A549 treated with RU486 at 1 μM for 4 hours (cell line): Measurements from ENCODE around the gene ITGA7. TPM values are rescaled to one million over a fixed set of nuclear protein-coding genes. Genes with fewer than 3 reads are reported as not detected.

Experiments used
- total RNA-seq: library from RNA; stranded (reverse); fragments of 200-300 nt; extraction: Qiagen RNA extraction; gene quantifications from 5 replicates; pipeline ENCODE4 v1.2.3, GENCODE V29; 2022; ENCODE audit warnings: low read depth

ITGA7 gene, protein sequence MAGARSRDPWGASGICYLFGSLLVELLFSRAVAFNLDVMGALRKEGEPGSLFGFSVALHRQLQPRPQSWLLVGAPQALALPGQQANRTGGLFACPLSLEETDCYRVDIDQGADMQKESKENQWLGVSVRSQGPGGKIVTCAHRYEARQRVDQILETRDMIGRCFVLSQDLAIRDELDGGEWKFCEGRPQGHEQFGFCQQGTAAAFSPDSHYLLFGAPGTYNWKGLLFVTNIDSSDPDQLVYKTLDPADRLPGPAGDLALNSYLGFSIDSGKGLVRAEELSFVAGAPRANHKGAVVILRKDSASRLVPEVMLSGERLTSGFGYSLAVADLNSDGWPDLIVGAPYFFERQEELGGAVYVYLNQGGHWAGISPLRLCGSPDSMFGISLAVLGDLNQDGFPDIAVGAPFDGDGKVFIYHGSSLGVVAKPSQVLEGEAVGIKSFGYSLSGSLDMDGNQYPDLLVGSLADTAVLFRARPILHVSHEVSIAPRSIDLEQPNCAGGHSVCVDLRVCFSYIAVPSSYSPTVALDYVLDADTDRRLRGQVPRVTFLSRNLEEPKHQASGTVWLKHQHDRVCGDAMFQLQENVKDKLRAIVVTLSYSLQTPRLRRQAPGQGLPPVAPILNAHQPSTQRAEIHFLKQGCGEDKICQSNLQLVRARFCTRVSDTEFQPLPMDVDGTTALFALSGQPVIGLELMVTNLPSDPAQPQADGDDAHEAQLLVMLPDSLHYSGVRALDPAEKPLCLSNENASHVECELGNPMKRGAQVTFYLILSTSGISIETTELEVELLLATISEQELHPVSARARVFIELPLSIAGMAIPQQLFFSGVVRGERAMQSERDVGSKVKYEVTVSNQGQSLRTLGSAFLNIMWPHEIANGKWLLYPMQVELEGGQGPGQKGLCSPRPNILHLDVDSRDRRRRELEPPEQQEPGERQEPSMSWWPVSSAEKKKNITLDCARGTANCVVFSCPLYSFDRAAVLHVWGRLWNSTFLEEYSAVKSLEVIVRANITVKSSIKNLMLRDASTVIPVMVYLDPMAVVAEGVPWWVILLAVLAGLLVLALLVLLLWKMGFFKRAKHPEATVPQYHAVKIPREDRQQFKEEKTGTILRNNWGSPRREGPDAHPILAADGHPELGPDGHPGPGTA
- total RNA-seq, result 0.92 to 1.7 TPM (median 1.6 TPM) in 5 replicates

DNA sequence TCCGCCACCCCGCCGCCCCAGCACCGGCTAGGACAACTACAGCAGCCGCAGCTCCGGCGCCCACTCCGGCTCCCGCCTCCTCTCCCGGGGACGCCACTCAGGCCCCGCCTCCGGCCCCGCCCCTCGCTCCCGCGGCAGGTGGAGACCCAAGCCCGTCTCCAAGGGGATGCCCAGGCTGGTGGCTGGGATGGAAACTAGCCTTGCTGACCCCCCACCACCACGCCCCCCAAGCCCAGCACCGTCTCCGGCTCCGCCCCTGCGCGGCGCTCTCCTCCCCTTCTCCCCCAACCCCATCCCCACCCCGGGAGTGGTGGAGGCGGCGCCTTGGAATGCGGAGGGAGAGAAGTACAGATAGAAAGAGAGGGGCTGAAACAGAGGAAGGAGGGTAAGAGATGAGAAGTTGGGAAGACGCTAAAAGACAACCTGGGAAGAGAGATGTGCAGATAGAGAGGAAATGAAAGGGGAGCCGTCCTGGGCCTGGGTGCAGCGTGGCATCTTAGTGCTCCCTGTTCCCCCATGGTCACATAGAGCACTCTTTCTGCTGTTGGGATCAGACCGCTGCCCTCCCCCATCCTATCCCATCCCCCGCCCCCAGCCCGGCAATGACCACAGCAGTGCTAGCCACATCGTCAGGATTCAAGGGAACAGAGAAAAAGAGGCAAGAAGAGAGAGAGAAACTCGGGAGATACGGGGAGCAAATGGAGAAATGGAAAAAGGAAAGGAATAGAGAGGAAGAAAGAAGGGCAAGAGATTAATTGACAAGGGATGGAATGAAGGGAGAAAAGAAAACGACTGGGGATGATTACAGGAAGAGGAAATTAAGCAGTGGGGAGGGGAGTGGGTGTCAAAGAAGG, at the start of gene ITGA7:
ITGA7 (minus strand) TSS at position 64 of the 854 bp plus-strand sequence. CDS start 222 bp downstream, outside the sequence.

DNA sequence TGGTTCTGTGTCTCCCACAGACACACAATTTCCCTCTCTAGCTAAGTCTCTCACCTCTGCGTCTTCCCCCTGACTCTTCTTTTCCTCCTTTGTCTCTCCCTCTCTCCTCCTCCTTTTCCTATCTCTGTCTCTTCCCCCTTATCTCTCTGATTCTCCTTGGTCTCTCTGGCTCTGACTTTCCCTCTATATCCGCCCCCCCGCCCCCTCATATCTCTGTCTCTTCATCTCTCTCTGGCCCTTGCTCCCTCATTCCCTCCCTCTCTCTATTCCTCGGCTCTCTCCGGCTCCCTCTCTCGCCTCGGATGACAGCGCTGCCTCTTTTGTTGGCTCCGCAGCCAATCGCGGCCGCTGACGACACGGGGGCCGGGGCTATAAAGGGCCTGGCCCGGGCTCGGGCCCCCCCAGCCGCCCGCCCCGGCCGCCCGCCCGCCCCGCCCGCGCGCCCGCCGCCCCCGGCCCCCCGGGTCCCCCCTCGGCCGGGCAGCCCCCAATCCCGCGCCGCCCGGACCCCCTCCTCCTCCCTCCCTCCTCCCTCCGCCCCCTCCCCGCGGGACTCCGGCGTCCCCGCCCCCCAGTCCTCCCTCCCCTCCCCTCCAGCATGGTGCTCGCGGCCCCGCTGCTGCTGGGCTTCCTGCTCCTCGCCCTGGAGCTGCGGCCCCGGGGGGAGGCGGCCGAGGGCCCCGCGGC, 35.2 kb upstream of the ITGA7 start, which contains the start of gene GDF11:
GDF11 (plus strand) TSS at position 404 of the 687 bp plus-strand sequence; CDS start at position 599, 195 bp downstream.

DNA sequence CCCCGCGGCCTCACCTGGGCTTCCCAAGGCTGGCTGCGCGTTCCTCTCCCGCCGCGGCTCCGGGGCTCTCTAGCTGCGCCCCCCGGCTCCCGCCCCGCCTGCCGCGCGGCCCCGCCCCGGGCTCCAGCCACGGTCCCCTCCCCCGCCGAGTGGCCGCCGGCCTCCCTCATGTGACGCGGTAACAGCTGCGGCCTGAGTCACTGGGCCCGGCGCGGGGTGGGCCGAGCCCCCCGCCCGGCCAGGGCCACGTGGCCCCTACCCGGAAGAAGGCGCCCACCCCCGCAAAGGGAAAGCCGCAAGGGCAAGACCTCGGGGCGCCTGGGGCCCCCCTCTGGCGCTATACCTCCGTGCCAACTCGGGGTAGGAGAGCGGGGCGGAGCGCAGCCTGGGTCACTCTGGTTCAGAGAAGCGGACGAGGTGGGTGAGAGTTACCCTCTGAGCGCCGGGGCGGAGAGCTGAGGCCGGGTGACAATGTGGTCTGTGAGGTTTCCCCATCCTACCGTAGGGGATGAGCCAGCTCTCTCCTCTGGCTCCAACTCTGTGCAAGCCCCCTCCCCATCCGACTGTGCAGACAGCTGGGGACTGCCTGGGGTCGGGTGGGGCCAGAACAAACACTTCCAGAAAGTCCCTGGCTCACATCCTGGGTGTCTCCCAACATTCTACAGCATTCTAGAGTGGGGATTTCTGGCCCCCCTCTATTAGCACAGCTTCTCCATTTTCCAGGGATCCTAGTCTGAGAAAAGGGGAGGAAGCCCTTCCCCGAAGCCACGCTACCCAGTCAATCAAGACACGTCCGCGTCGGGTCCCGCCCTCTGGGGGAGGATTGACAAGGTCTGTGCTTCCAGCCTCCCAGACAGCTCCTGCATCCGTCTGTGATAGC, 21.5 kb upstream of the ITGA7 start, which contains the start of gene CD63:
CD63 (minus strand) TSS at position 71 of the 880 bp plus-strand sequence. CDS start 668 bp downstream, outside the sequence.

DNA sequence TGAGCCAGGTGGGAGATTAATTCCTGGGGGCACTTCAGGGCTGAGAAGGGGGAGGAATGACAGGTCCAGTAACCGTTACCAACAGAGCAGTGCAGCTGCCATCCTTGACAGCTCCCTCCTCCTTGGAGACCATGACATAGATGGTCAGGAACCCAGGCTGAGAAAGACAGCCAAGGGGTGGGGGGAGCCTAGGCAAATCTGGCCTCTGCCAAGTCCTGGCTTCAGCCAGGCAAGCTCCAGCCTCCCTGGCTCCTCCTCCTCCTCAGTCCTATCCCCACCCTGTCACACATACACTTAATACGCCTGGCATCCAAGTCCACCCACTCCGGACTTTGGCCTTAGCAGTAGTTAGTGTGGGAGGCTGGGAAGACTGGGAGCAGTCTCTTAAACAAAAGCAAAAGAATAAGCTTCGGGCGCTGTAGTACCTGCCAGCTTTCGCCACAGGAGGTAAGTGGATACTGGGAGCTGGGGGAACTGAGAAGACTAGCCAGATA, 12.4 kb upstream of the ITGA7 start, which contains the start of gene RDH5:
RDH5 (plus strand) TSS at position 323 of the 494 bp plus-strand sequence. CDS start 792 bp downstream, outside the sequence.

DNA sequence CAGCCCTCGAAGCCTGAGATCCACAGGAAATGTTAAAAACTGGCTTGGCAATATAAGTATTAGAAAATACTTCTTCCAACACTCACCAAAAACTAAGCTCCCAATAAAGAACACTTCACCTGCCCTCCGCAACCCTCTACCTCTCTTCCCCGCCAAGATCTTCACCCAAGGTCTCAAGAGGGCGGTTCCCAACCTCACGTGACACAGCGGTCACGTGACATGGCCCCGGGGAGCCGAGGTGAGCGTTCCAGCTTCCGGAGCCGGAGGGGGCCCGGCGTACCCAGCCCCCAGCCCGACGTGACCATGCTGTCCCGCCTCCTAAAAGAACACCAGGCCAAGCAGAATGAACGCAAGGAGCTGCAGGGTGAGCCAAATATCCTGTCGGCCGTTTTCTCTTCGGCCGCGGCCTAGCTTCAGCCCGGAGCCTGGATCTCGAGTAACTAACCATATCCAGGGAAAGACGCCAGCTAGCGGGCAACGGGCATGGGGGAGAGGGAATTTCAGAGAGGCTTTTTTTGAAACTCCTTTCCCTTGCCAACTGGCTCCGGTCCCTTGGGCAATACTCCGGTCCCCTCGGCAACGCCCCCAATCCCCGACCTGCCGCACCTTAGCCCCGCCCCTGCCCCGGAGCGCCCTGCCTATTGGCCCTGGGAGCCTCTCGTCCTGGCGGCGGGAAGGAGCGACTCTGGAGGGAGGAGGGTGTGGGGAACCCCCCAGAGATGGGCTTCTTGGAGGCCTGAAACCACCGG, 8.3 kb upstream of the ITGA7 start, which contains the start of gene BLOC1S1:
BLOC1S1 (plus strand) TSS at position 214 of the 749 bp plus-strand sequence; CDS start at position 220, 6 bp downstream.

DNA sequence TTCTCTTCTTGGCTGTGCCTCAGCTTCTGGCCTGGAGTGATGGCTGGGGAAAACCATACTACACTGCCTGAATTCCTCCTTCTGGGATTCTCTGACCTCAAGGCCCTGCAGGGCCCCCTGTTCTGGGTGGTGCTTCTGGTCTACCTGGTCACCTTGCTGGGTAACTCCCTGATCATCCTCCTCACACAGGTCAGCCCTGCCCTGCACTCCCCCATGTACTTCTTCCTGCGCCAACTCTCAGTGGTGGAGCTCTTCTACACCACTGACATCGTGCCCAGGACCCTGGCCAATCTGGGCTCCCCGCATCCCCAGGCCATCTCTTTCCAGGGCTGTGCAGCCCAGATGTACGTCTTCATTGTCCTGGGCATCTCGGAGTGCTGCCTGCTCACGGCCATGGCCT, 70.9 kb downstream of the ITGA7 start, which contains the start of gene OR10P1:
OR10P1 (plus strand) TSS at position 40 of the 400 bp plus-strand sequence; CDS start at position 40, 0 bp downstream.

Other genes with a start within 250 kb of the ITGA7 start
- not detected in 5 replicates for gene OR6C70, start 237.8 kb downstream of the ITGA7 start, total RNA-seq
- not detected in 5 replicates for gene OR6C68, start 215.5 kb downstream of the ITGA7 start, total RNA-seq
- not detected in 5 replicates for gene OR6C4, start 158.3 kb downstream of the ITGA7 start, total RNA-seq
- gene OR2AP1, start 135.4 kb downstream of the ITGA7 start, total RNA-seq, result not detected in 5 replicates
- not detected in 5 replicates for gene OR10P1, start 71.0 kb downstream of the ITGA7 start, total RNA-seq
- gene BLOC1S1, start 8.1 kb upstream of the ITGA7 start, total RNA-seq, result 116 to 167 TPM (median 145 TPM) in 5 replicates
- 1.7 to 3.1 TPM (median 2.2 TPM) in 5 replicates for gene RDH5, start 12.5 kb upstream of the ITGA7 start, total RNA-seq
- 695 to 804 TPM (median 704 TPM) in 5 replicates for gene CD63, start 21.1 kb upstream of the ITGA7 start, total RNA-seq
- 1.9 to 5.1 TPM (median 4.1 TPM) in 5 replicates for gene GDF11, start 35.2 kb upstream of the ITGA7 start, total RNA-seq
- gene SARNP, start 109.8 kb upstream of the ITGA7 start, total RNA-seq, result 87.8 to 151 TPM (median 101 TPM) in 5 replicates
- gene ORMDL2, start 110.1 kb upstream of the ITGA7 start, total RNA-seq, result 73.6 to 116 TPM (median 95.7 TPM) in 5 replicates
- 17.3 to 22.8 TPM (median 21.6 TPM) in 5 replicates for gene DNAJC14, start 121.7 kb upstream of the ITGA7 start, total RNA-seq
- 0.13 to 4.5 TPM (median 0.17 TPM) in 5 replicates for gene MMP19, start 135.0 kb upstream of the ITGA7 start, total RNA-seq
- 35.9 to 40.2 TPM (median 38.8 TPM) in 5 replicates for gene PYM1, start 220.0 kb upstream of the ITGA7 start, total RNA-seq
- 16.5 to 20.0 TPM (median 19.3 TPM) in 5 replicates for gene DGKA, start 223.3 kb upstream of the ITGA7 start, total RNA-seq